ENCODE measurements around the gene SGMS1.

DNA sequence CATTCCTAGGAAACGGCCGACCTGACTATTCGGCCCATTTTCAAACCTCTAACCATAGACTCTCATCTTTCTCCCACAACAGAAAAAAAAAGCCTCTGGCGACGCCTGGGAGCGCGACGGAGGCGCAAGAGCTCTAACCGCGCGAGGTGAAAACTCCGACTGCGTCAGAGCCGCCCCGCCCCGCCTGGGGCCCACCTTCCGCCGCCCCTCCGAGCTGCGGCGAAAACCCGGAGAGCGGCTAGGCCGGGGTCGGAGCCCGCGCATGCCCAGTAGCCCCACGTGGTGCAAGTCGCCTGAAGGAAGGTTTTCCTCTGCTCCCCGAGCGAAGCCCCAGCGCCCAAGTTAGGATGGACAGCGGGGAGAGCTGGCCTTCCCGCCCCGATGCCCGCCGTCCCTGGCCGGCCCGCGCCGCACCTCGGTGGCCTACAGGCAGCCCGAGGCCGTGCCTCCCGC, 683 bp upstream of the SGMS1 start:
- TF ChIP-seq EZH2 (IDR thresholded peaks at IDR 0.05; ENCODE audit: borderline replicate concordance, low read depth, low read length, severe bottlenecking) (no peak), POLR2A (IDR thresholded peaks at IDR 0.05; ENCODE audit: low read depth, low read length) (peak; percentile 65)
- TF ChIP-seq, protein P1, sequence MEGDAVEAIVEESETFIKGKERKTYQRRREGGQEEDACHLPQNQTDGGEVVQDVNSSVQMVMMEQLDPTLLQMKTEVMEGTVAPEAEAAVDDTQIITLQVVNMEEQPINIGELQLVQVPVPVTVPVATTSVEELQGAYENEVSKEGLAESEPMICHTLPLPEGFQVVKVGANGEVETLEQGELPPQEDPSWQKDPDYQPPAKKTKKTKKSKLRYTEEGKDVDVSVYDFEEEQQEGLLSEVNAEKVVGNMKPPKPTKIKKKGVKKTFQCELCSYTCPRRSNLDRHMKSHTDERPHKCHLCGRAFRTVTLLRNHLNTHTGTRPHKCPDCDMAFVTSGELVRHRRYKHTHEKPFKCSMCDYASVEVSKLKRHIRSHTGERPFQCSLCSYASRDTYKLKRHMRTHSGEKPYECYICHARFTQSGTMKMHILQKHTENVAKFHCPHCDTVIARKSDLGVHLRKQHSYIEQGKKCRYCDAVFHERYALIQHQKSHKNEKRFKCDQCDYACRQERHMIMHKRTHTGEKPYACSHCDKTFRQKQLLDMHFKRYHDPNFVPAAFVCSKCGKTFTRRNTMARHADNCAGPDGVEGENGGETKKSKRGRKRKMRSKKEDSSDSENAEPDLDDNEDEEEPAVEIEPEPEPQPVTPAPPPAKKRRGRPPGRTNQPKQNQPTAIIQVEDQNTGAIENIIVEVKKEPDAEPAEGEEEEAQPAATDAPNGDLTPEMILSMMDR (IDR thresholded peaks at IDR 0.05; ENCODE audit: extremely low read depth in 1 of 2, insufficient read depth in 1 of 2, low read depth in 1 of 2, low read length in 2 of 2) = no peak

All from endothelial cell of umbilical vein (primary cell).